ENCODE data around the gene CLIP4. TPM values are rescaled to one million over a fixed set of nuclear protein-coding genes. Genes with fewer than 3 reads are reported as not detected.

CLIP4 gene
- total and polyA plus RNA-seq, 2 of the 4 experiments (the other 2 are of a cell fraction), result 29.7 to 66.3 TPM

DNA sequence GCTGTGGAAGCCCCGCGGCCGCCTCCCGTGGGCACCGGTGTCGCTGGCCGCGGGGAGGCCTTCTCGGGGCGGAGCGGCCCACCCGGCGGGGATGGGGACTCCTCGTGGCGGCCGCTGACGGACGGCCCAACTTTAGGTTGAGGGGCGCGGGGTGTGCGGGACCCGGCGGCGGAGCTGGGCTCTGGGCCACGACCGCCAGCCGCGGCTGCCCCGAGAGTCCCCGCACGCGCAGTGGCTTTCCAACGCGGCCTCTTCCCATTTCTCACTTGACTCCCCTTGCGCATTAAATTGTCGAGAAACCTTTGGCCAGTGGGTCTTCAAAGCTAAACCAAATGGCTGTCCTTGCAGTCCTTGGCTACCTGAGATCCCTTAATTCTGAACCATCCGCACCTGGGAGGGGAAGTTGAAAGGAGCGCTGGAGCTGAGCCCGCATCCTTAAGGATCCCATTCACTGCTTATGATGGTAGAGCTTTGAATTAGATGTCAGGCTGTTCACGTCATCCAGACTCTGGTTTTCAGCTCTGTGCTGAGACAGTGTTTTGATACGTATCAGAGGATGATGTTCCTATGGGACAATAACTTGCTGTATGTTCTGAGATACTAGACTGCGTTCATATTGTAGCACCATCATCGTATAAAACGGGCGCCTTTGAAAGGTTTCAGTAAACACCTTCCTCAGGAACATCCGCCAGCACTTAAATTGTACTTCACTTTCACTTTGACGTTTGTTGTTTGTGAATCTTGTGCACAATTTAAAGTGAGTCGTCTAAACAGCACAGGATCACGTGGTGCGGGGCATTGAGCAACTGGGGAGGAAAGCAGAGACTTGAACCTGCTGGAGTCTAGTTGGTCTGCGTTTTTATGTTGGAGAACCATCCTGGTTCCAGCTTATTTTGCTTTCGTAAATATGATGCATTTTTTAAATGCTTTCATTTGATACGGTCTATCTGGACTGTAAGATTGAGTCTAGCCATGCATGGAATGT, 874 bp downstream of the CLIP4 start:
- Histone ChIP-seq H3K4me3 (ENCODE audit: insufficient read depth, low read depth, low read length) (peak overlapping the region; percentile 88), H2BK5ac (ENCODE audit: low read depth, low read length, poor library complexity, severe bottlenecking) (peak overlapping the region; percentile 97), H3K9ac (ENCODE audit: low read depth, low read length) (peak overlapping the region; percentile 78), H3K79me1 (ENCODE audit: low read depth in 1 of 2, low read length in 2 of 2) (peaks cover 3 to 45% of the 10 kb centered on the region in 2 experiments; a peak in 2 of 4 replicates), H2BK20ac (ENCODE audit: low read depth, low read length) (peak overlapping the region; percentile 76), H3K14ac (replicated peaks; ENCODE audit: low read depth, low read length) (peak overlapping the region; percentile 99), H3K4me2 (ENCODE audit: low read depth, low read length) (peak overlapping the region; percentile 96), H3K27ac (ENCODE audit: insufficient read depth, low read length) (peak overlapping the region; percentile 94), H2BK120ac (ENCODE audit: low read depth, low read length) (peak overlapping the region; percentile 84), H4K8ac (ENCODE audit: low read depth in 2 of 2, low read length in 2 of 2) (peak overlapping the region; percentile 29 to 91), H2AK5ac (ENCODE audit: low read depth, low read length) (peak overlapping the region; percentile 68), H3K23ac (ENCODE audit: low read depth, low read length) (peak overlapping the region; percentile 93), H3K18ac (ENCODE audit: low read depth, low read length) (peak overlapping the region; percentile 96), H2AFZ (replicated peaks; ENCODE audit: low read length, poor library complexity) (peak overlapping the region; percentile 86), H2AK9ac (replicated peaks; ENCODE audit: low read depth, low read length, poor library complexity) (peak overlapping the region; percentile 97), H3K4ac (ENCODE audit: low read depth, low read length) (peak overlapping the region; percentile 97), H3K9me1 (ENCODE audit: insufficient read depth, low read length) (peaks cover 11% of the 10 kb centered on the region; the same call in 1 of the 2 replicates), H3K9me3 (ENCODE audit: control insufficient read depth, insufficient read depth, low read length) (no peaks in the 10 kb centered on the region), H3K4me1 (ENCODE audit: control insufficient read depth, insufficient read depth, low read length) (peaks cover 26% of the 10 kb centered on the region), H3K36me3 (ENCODE audit: control insufficient read depth, insufficient read depth, low read length) (no peaks in the 10 kb centered on the region), H3K56ac (ENCODE audit: extremely low read depth, insufficient read depth, low read length) (peak overlapping the region; percentile 93), H4K91ac (ENCODE audit: insufficient read depth, low read depth, low read length) (peak overlapping the region; percentile 93), H4K20me1 (ENCODE audit: insufficient read depth, low read length) (no peaks in the 10 kb centered on the region), H3K27me3 (ENCODE audit: control insufficient read depth, insufficient read depth, low read length) (no peaks in the 10 kb centered on the region), H4K5ac (ENCODE audit: low read depth, low read length) (peak overlapping the region; percentile 97), H2BK15ac (ENCODE audit: low read depth, low read length) (peak overlapping the region; percentile 57; the same call in 1 of the 3 replicates)
- intact Hi-C loops (cut with micrococcal nuclease) (loop anchor here (1.0 to 5.0 kb wide), 2 partner anchors 8 to 159 kb away; no protein-coding TSS in a partner anchor), dilution Hi-C loops (cut with HindIII; ENCODE audit: low sequenced_read_pairs, unreplicated experiment) (no loop called here), in situ Hi-C loops (cut with MboI; ENCODE audit: low sequenced_read_pairs) (no loop called here)
- ATAC-seq (ENCODE audit: low read depth), result peak; percentile 42
- BruUV-seq (replicated peaks), result no TSS peak
- CTCF ChIA-PET, result interaction anchor here (0.7 to 1.7 kb wide), 3 partner anchors 13 to 807 kb away, joined by 3 to 5 read pairs (median 3); no protein-coding TSS in a partner anchor
- POLR2A ChIA-PET (ENCODE audit: unreplicated experiment), result interaction anchor here (1.9 kb wide), 1 partner anchor 14 kb away, joined by 11 read pairs; no protein-coding TSS in a partner anchor
- WGBS, 2 experiments (ENCODE audit: extremely low coverage in 2 of 2, insufficient read length in 1 of 2), result 0% methylated on average over 10 of the region's 53 CpGs; no CpG with 5 or more reads in 1 of the 2 experiments
- TF ChIP-seq CEBPB (IDR thresholded peaks at IDR 0.05; ENCODE audit: low read depth, low read length) (peak; percentile 96), POLR2A (IDR thresholded peaks at IDR 0.05; ENCODE audit: low read depth, low read length) (peak; percentile 63; the same call in 1 of the 2 replicates), RAD21 (IDR thresholded peaks at IDR 0.05; ENCODE audit: low read length) (no peak)
- TF ChIP-seq, protein P1, sequence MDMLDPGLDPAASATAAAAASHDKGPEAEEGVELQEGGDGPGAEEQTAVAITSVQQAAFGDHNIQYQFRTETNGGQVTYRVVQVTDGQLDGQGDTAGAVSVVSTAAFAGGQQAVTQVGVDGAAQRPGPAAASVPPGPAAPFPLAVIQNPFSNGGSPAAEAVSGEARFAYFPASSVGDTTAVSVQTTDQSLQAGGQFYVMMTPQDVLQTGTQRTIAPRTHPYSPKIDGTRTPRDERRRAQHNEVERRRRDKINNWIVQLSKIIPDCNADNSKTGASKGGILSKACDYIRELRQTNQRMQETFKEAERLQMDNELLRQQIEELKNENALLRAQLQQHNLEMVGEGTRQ (IDR thresholded peaks at IDR 0.05; ENCODE audit: low read depth, low read length), result peak; percentile 95
- peak; percentile 85 for DNase-seq
